GM12878 (cell line): Measurements from ENCODE around the gene TIRAP. TPM values are rescaled to one million over a fixed set of nuclear protein-coding genes. Genes with fewer than 3 reads are reported as not detected.

Experiments
- ETV6 ChIP-seq, 2 experiments: fragments of 450-650 bp in 1 of 2; IDR thresholded peaks in 1 of 2; conservative IDR thresholded peaks in 1 of 2; 2 replicates each; pipeline ENCODE4 v1.6.1; 2014; ENCODE audit warnings: antibody characterized with exemption in 1 of 2, borderline replicate concordance in 1 of 2, low read depth in 1 of 2, mild to moderate bottlenecking in 1 of 2, moderate library complexity in 1 of 2
- KLF5 ChIP-seq: fragments of 450-650 bp; IDR thresholded peaks from 2 replicates; pipeline ENCODE4 v1.6.1; 2014; ENCODE audit warnings: mild to moderate bottlenecking; ENCODE audit not compliant: partially characterized antibody
- REST ChIP-seq: IDR thresholded peaks from 2 replicates; pipeline ENCODE4 v1.6.1; 2012; ENCODE audit warnings: mild to moderate bottlenecking, low read depth, low read length
- SP1 ChIP-seq: IDR thresholded peaks from one replicate; pipeline ENCODE4 v1.6.1; 2011; ENCODE audit warnings: low read depth, low read length
- polyA plus RNA-seq, 11 experiments: library from polyadenylated mRNA; depleted of rRNA in 4 of 11; unstranded in 6 of 11; stranded (reverse) in 5 of 11; fragments of >200 nt; fragmentation: Nextera tagmentation in 4 of 11; fragmentation: Illumina TruSeq in 1 of 11; extraction: Ambion mirVana in 4 of 11; extraction: Trizol in 1 of 11; gene quantifications; 1 replicate in 1 of 11; 2 replicates in 10 of 11; pipeline versions ENCODE4 v1.2.1 to v1.2.3, GENCODE V29; 2011 to 2016; ENCODE audit warnings: inconsistent platforms in 2 of 11, missing spikeins in 2 of 11, low read depth in 1 of 11
- total RNA-seq, 4 experiments: library from RNA; depleted of rRNA in 3 of 4; stranded (reverse); fragments of >200 nt in 3 of 4; fragmentation: Illumina TruSeq in 1 of 4; extraction: Trizol in 1 of 4; gene quantifications; 2 replicates each; pipeline versions ENCODE4 v1.2.1 to v1.2.3, GENCODE V29; 2013 to 2021
- TF ChIP-seq, protein P1 (sequence below): fragments of 450-650 bp; IDR thresholded peaks from 2 replicates; pipeline ENCODE4 v1.6.1; 2016; ENCODE audit warnings: mild to moderate bottlenecking, moderate library complexity, borderline replicate concordance

TIRAP gene
- total and polyA plus RNA-seq, 10 of the 15 experiments (the other 5 are each of a cell fraction or from before 2014, with no cell fraction given), result 0.76 to 9.9 (median 4.7) TPM

GRCh38 chr11:126305699-126306098 lies 22.8 kb downstream of the TIRAP start (continued):
- no peak for TF ChIP-seq KLF5
- no peak for TF ChIP-seq REST
- TF ChIP-seq, protein P1, sequence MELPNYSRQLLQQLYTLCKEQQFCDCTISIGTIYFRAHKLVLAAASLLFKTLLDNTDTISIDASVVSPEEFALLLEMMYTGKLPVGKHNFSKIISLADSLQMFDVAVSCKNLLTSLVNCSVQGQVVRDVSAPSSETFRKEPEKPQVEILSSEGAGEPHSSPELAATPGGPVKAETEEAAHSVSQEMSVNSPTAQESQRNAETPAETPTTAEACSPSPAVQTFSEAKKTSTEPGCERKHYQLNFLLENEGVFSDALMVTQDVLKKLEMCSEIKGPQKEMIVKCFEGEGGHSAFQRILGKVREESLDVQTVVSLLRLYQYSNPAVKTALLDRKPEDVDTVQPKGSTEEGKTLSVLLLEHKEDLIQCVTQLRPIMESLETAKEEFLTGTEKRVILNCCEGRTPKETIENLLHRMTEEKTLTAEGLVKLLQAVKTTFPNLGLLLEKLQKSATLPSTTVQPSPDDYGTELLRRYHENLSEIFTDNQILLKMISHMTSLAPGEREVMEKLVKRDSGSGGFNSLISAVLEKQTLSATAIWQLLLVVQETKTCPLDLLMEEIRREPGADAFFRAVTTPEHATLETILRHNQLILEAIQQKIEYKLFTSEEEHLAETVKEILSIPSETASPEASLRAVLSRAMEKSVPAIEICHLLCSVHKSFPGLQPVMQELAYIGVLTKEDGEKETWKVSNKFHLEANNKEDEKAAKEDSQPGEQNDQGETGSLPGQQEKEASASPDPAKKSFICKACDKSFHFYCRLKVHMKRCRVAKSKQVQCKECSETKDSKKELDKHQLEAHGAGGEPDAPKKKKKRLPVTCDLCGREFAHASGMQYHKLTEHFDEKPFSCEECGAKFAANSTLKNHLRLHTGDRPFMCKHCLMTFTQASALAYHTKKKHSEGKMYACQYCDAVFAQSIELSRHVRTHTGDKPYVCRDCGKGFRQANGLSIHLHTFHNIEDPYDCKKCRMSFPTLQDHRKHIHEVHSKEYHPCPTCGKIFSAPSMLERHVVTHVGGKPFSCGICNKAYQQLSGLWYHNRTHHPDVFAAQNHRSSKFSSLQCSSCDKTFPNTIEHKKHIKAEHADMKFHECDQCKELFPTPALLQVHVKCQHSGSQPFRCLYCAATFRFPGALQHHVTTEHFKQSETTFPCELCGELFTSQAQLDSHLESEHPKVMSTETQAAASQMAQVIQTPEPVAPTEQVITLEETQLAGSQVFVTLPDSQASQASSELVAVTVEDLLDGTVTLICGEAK, result no peak
- no peak for TF ChIP-seq ETV6 (conservative IDR thresholded peaks at IDR 0.05 in 1 of 2, IDR thresholded peaks at IDR 0.05 in 1 of 2; ENCODE audit: borderline replicate concordance in 1 of 2, low read depth in 1 of 2)
- no peak for TF ChIP-seq SP1
